Skeletal muscle satellite cell (primary cell): ENCODE data around the gene BSND.

Source experiments
- H3K27me3 ChIP-seq: 2 replicates; pipeline ENCODE4 v1.7.0; 2013; ENCODE audit warnings: low read length; ENCODE audit not compliant: control insufficient read depth, insufficient read depth
- H3K36me3 ChIP-seq: 2 replicates; pipeline ENCODE4 v1.7.0; 2013; ENCODE audit warnings: mild to moderate bottlenecking, control low read depth, low read length; ENCODE audit not compliant: insufficient read depth
- H3K4me1 ChIP-seq: 2 replicates; pipeline ENCODE4 v1.7.0; 2013; ENCODE audit warnings: low read length; ENCODE audit not compliant: control insufficient read depth, insufficient read depth
- H3K4me2 ChIP-seq: 2 replicates; pipeline ENCODE4 v1.7.0; 2013; ENCODE audit warnings: mild to moderate bottlenecking, low read length
- H3K4me3 ChIP-seq: 2 replicates; pipeline ENCODE4 v1.7.0; 2013; ENCODE audit warnings: low read length
- H3K9ac ChIP-seq: 2 replicates; pipeline ENCODE4 v1.7.0; 2013; ENCODE audit warnings: mild to moderate bottlenecking, low read depth, low read length, moderate library complexity
- H3K9me3 ChIP-seq: replicated peaks from 2 replicates; pipeline ENCODE4 v1.7.0; 2013; ENCODE audit warnings: mild to moderate bottlenecking, control low read depth, low read length

BSND gene

DNA sequence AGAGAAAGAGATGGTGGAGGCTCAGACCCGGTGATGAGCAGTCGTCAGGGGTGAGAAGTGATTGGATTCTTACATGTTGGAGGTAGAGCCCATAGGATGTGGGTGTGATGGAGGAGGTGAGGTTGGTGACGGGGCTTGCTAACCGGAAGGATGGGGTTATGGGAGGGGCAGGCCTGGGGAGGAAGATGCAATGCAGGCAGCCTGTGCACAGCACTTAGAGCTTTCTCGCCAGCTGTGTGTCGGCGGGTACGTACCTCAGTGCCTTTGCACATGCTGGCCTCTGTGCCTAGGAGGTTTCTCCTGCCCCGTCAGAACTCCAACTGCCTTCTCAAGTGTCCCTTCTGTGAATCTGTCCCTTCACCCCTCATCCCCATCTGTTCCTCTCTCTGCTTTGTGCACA is 2.9 kb upstream of the BSND start:
- H3K9ac ChIP-seq = no peak overlapping the region
- H3K36me3 ChIP-seq = no peaks in the 10 kb centered on the region
- no peaks in the 10 kb centered on the region for H3K9me3 ChIP-seq
- H3K4me2 ChIP-seq = no peak overlapping the region
- no peak overlapping the region for H3K4me3 ChIP-seq
- peaks cover 54% of the 10 kb centered on the region for H3K27me3 ChIP-seq
- no peaks in the 10 kb centered on the region for H3K4me1 ChIP-seq

DNA sequence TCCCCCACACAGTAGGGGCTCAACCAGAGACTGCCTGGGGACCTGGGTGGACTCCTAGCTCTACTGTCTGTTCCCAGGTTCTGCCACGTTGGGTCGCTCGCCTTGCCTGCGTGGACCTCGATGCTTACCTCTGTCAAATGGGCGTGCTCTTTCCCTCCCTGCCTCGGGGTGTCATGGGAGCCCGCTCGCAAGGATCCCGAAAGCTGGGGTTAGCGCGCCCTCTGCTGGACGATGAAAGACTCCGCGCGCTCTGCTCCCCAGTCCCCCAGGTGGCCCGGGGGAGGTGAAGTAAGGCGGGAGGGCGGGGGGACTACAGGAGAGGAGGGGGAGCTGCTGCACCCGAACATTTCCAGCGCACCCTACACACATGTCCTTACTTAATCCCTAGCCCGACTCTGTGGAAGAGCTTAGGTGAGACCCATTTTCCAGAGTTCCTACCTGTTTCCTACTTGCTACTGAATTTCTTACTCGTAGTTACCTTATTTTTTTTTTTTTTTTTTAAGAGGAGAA is 2.3 kb upstream of the BSND start:
- Histone ChIP-seq H3K9me3 (no peaks in the 10 kb centered on the region), H3K36me3 (no peaks in the 10 kb centered on the region), H3K9ac (no peak overlapping the region), H3K4me2 (peak overlapping the region; percentile 34), H3K27me3 (peaks cover 60% of the 10 kb centered on the region), H3K4me3 (no peak overlapping the region), H3K4me1 (no peaks in the 10 kb centered on the region)

DNA sequence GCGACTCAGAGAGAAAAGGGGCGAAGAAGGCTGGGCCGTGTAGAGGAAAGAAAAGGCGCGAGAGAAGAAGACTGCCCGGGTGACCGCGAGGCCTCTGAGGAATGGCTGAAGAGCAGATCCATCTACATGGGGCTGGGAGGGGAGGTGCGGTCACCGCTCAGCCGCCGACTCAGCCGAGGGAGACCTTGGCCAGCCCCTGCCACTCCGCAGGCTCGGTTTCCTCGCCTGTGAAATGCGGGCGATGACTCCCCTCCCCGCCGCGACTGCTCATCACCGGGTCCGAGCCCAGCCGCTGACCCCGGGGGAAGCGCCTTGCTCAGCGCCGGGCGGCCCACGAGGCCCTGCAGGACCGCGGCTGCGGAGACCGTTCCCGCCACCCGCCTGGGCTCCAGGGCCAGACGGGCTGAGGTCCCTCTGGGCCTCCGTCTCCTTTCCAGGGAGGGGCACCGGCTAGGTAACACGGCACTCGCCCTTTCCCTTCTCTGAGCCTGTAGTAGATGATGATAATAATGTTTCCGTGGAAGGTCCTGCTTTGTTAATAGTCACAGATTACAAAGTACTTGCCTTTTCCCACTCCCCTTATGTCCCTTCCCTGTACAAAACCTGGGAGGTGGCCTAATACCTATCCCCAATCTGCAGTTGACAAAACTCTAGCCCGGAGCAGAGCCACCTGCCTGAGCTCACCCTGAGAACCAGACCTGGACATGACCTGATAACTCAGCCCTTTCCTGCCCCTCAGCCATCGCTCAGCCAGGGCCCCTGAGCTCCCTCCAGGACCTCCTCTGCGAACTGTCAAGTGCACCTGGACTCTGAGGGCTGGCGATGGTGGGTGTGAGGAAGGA is 1.6 kb upstream of the BSND start:
- Histone ChIP-seq H3K9ac (no peak overlapping the region), H3K27me3 (peaks cover 67% of the 10 kb centered on the region), H3K4me1 (no peaks in the 10 kb centered on the region), H3K4me3 (no peak overlapping the region), H3K36me3 (no peaks in the 10 kb centered on the region), H3K9me3 (no peaks in the 10 kb centered on the region), H3K4me2 (no peak overlapping the region)

- no peak overlapping the region for H3K4me3 ChIP-seq
- H3K36me3 ChIP-seq = no peaks in the 10 kb centered on the region
- no peak overlapping the region for H3K4me2 ChIP-seq
- H3K9me3 ChIP-seq = no peaks in the 10 kb centered on the region
- peaks cover 72% of the 10 kb centered on the region for H3K27me3 ChIP-seq
- H3K4me1 ChIP-seq = no peaks in the 10 kb centered on the region
- H3K9ac ChIP-seq = no peak overlapping the region
Observed at GRCh38 chr1:54997711-54997986, 1.1 kb upstream of the BSND start.

GRCh38 chr1:54998100-54998499 is 633 bp upstream of the BSND start:
- Histone ChIP-seq H3K27me3 (peaks cover 75% of the 10 kb centered on the region), H3K4me1 (no peaks in the 10 kb centered on the region), H3K9me3 (no peaks in the 10 kb centered on the region), H3K4me2 (no peak overlapping the region), H3K4me3 (no peak overlapping the region), H3K36me3 (no peaks in the 10 kb centered on the region), H3K9ac (no peak overlapping the region)

DNA sequence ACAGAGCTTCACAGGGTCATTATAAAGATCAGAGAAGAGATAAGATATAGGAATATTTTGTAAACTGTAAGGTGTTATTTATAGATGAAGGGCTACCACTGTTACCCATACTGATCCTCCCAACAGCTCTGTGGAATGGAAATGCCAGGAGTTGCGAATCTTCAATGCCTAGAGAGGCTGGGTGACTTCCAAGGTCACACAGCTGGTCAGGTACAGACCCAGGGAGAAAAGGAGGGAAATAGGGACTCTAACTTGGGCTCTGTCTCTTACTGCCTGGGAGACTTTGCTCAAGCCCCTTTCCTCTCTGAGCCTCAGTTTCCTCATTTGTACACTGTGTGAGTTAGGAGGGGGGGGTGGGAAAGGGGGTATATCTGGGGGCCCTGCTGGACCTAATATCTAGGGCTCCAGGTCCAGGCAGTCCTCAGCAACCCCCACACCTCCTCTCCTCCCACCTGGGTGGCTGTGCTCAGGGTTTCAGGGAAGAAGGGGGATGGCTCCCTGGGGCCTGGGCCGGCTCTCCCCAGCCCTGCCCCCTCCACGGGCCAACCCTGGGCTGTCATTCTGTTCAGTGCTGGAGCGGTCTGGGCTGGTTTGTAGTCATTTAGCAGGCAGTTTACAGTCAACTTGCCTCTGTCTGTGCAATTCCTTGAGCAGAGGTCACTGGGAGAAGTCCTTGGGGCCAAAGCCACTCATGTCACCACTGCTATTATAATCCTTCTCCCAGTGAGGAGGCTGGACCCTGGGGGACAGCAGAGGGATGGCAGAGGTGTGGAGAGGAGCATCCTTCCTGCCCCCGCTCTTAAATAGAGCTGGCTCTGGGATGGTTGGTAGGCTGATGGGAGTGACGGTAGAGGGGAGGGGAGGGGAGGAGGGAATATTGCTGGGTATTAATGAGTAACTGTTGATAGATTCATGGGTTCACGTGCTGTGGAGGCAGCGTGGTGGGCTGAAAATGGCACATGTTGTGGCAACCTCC is 1.7 kb downstream of the BSND start:
- no peak overlapping the region for H3K4me3 ChIP-seq
- no peak overlapping the region for H3K9ac ChIP-seq
- peaks cover 68% of the 10 kb centered on the region for H3K27me3 ChIP-seq
- no peaks in the 10 kb centered on the region for H3K9me3 ChIP-seq
- no peak overlapping the region for H3K4me2 ChIP-seq
- no peaks in the 10 kb centered on the region for H3K4me1 ChIP-seq
- H3K36me3 ChIP-seq = no peaks in the 10 kb centered on the region

- Histone ChIP-seq H3K9me3 (no peaks in the 10 kb centered on the region), H3K4me3 (no peak overlapping the region), H3K9ac (no peak overlapping the region), H3K27me3 (peaks cover 59% of the 10 kb centered on the region), H3K4me1 (no peaks in the 10 kb centered on the region), H3K4me2 (no peak overlapping the region), H3K36me3 (no peaks in the 10 kb centered on the region)
Observed at GRCh38 chr1:55001311-55001710, 2.6 kb downstream of the BSND start.

DNA sequence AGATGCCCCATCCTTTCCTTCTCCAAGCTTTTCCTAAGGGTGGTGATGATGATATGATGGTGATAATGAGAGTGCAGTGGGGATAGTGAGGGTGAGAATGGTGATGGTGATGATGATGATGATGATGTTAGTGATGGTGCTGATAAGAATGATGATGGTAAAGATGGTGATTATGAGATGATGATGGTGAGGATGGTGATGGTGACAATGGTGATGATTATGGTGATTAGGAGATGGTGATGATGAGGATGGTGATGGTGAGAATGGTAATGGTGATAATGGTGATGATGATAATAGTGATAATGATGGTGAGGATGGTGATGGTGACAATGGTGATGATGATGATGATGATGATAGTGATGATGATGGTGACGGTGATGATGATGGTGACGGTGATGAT is 4.0 kb downstream of the BSND start:
- H3K9me3 ChIP-seq = no peaks in the 10 kb centered on the region
- H3K36me3 ChIP-seq = no peaks in the 10 kb centered on the region
- peaks cover 4% of the 10 kb centered on the region for H3K4me1 ChIP-seq
- H3K27me3 ChIP-seq = peaks cover 49% of the 10 kb centered on the region
- H3K4me2 ChIP-seq = no peak overlapping the region
- H3K4me3 ChIP-seq = no peak overlapping the region
- no peak overlapping the region for H3K9ac ChIP-seq

GRCh38 chr1:55005351-55006140 is 6.8 kb downstream of the BSND start:
- Histone ChIP-seq H3K36me3 (no peaks in the 10 kb centered on the region), H3K4me1 (peaks cover 10% of the 10 kb centered on the region), H3K4me2 (no peak overlapping the region), H3K4me3 (no peak overlapping the region), H3K27me3 (peaks cover 24% of the 10 kb centered on the region), H3K9ac (no peak overlapping the region), H3K9me3 (no peaks in the 10 kb centered on the region)

- H3K9me3 ChIP-seq = no peaks in the 10 kb centered on the region
- no peak overlapping the region for H3K9ac ChIP-seq
- H3K4me1 ChIP-seq = peaks cover 10% of the 10 kb centered on the region
- no peak overlapping the region for H3K4me2 ChIP-seq
- H3K36me3 ChIP-seq = no peaks in the 10 kb centered on the region
- H3K27me3 ChIP-seq = peaks cover 11% of the 10 kb centered on the region
- H3K4me3 ChIP-seq = no peak overlapping the region
Observed at GRCh38 chr1:55006931-55007330, 8.2 kb downstream of the BSND start.

GRCh38 chr1:55007625-55008024 is 8.9 kb downstream of the BSND start:
- H3K4me3 ChIP-seq = no peak overlapping the region
- no peak overlapping the region for H3K4me2 ChIP-seq
- H3K9ac ChIP-seq = no peak overlapping the region
- no peaks in the 10 kb centered on the region for H3K9me3 ChIP-seq
- H3K4me1 ChIP-seq = peaks cover 10% of the 10 kb centered on the region
- H3K27me3 ChIP-seq = peaks cover 10% of the 10 kb centered on the region
- no peaks in the 10 kb centered on the region for H3K36me3 ChIP-seq
